Measurements from ENCODE around the gene WT1.
"Not testable (repeated sequence)": the region's sequence is repeated elsewhere in the genome, so short reads cannot be mapped to it uniquely, and the experiment has no call there.

Gene WT1

GRCh38 chr11:32435511-32435941 lies at the start of gene WT1:
Gene WT1, minus strand, starts transcription at chr11:32435539.
- no peak for DNase-seq (ENCODE audit: low read depth)

GRCh38 chr11:32479291-32479690 lies 44.0 kb upstream of the WT1 start:
- DNase-seq (ENCODE audit: low read depth): no peak

GRCh38 chr11:32478277-32478731 lies 43.0 kb upstream of the WT1 start:
- DNase-seq (ENCODE audit: low read depth): no peak

- DNase-seq (ENCODE audit: low read depth): no peak
Measured at GRCh38 chr11:32473282-32473909, 38.1 kb upstream of the WT1 start.

- DNase-seq (ENCODE audit: low read depth): no peak
Measured at GRCh38 chr11:32472226-32472625, 36.9 kb upstream of the WT1 start.

- not testable (repeated sequence) for DNase-seq (ENCODE audit: low read depth)
Measured at GRCh38 chr11:32471544-32471943, 36.2 kb upstream of the WT1 start.

GRCh38 chr11:32469791-32470190 lies 34.5 kb upstream of the WT1 start:
- DNase-seq (ENCODE audit: low read depth): no peak

GRCh38 chr11:32466279-32466915 lies 31.1 kb upstream of the WT1 start:
- no peak for DNase-seq (ENCODE audit: low read depth)

- no peak for DNase-seq (ENCODE audit: low read depth)
Measured at GRCh38 chr11:32464078-32464477, 28.7 kb upstream of the WT1 start.

GRCh38 chr11:32462011-32462690 lies 26.8 kb upstream of the WT1 start:
- no peak for DNase-seq (ENCODE audit: low read depth)

- DNase-seq (ENCODE audit: low read depth): no peak
Measured at GRCh38 chr11:32456864-32457263, 21.5 kb upstream of the WT1 start.

- DNase-seq (ENCODE audit: low read depth): no peak
Measured at GRCh38 chr11:32454993-32455392, 19.7 kb upstream of the WT1 start.

GRCh38 chr11:32451808-32452207 lies 16.5 kb upstream of the WT1 start:
- DNase-seq (ENCODE audit: low read depth): no peak

- DNase-seq (ENCODE audit: low read depth): no peak
Measured at GRCh38 chr11:32450372-32450771, 15.0 kb upstream of the WT1 start.

- no peak for DNase-seq (ENCODE audit: low read depth)
Measured at GRCh38 chr11:32448232-32448631, 12.9 kb upstream of the WT1 start.

- no peak for DNase-seq (ENCODE audit: low read depth)
Measured at GRCh38 chr11:32447252-32447651, 11.9 kb upstream of the WT1 start.

- no peak for DNase-seq (ENCODE audit: low read depth)
Measured at GRCh38 chr11:32446227-32446626, 10.9 kb upstream of the WT1 start.

GRCh38 chr11:32444186-32444585 lies 8.8 kb upstream of the WT1 start:
- DNase-seq (ENCODE audit: low read depth): no peak

GRCh38 chr11:32440916-32441315 lies 5.6 kb upstream of the WT1 start:
- no peak for DNase-seq (ENCODE audit: low read depth)

GRCh38 chr11:32440312-32440908 lies 5.1 kb upstream of the WT1 start:
- DNase-seq (ENCODE audit: low read depth): no peak

GRCh38 chr11:32439501-32440210 lies 4.3 kb upstream of the WT1 start:
- DNase-seq (ENCODE audit: low read depth): no peak

- no peak for DNase-seq (ENCODE audit: low read depth)
Measured at GRCh38 chr11:32438866-32439489, 3.6 kb upstream of the WT1 start.
